ENCODE data around the gene WSB2. TPM values are rescaled to one million over a fixed set of nuclear protein-coding genes. Genes with fewer than 3 reads are reported as not detected.

Gene WSB2
- total RNA-seq, 2 donors from 2014 or later, result 60.7 to 61.7 TPM

DNA sequence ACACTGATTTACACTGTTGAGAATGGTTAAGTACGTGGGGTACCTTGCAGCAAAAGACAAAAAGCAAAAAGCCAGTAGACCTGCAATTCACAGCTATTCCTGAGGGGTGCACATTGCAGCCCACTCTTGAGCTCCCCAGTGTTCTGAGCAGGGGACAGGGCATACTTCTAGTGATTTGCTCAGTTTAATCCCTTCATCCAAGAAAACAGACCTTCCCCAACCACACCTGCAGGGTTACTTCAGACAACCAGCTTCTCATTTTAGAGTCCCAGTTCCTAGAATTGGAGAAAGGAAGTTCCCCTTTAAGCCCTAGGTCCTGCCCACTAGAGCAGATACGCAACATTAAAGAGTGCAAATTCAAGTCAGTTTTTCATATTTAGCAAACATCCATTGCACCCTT lies 3.6 kb upstream of the WSB2 start:
- Histone ChIP-seq H3K36me3 (ENCODE audit: control insufficient read depth, insufficient read depth, low read length) (peaks cover 13% of the 10 kb centered on the region), H3K27ac (ENCODE audit: low read depth, low read length) (no peak overlapping the region), H3K27me3 (ENCODE audit: control insufficient read depth, insufficient read depth, low read length, poor library complexity, severe bottlenecking) (no peaks in the 10 kb centered on the region), H3K4me1 (ENCODE audit: control insufficient read depth, insufficient read depth, low read length) (peaks cover 12% of the 10 kb centered on the region), H3K9me3 (ENCODE audit: control insufficient read depth, low read length) (no peaks in the 10 kb centered on the region), H3K4me3 (ENCODE audit: low read length) (no peak overlapping the region), H3K9ac (ENCODE audit: extremely low read depth, low read length, poor library complexity, severe bottlenecking) (no peak overlapping the region)
- Mint-ChIP-seq H3K27me3 (ENCODE audit: insufficient read depth) (no peaks in the 10 kb centered on the region), H3K4me1 (peaks cover 40% of the 10 kb centered on the region), H3K36me3 (ENCODE audit: low read depth) (peaks cover 21% of the 10 kb centered on the region), H3K4me3 (peak overlapping the region; percentile 83), H3K27ac (peak overlapping the region; percentile 88), H3K9me3 (no peaks in the 10 kb centered on the region)
- peak; percentile 71 for DNase-seq
- WGBS, 2 experiments (ENCODE audit: insufficient coverage in 1 of 2, insufficient read length in 1 of 2), result 75 to 77% methylated on average over 2 of the region's 2 CpGs
- TF ChIP-seq CTCF (conservative IDR thresholded peaks at IDR 0.05), result peak; percentile 63

- peaks cover 48% of the 10 kb centered on the region for H3K4me1 Mint-ChIP-seq
- WGBS, 2 experiments (ENCODE audit: insufficient coverage in 1 of 2, insufficient read length in 1 of 2), result 73 to 92% methylated on average over 3 to 4 of the region's 4 CpGs
- peaks cover 13% of the 10 kb centered on the region for H3K36me3 ChIP-seq (ENCODE audit: control insufficient read depth, insufficient read depth, low read length)
- H3K9ac ChIP-seq (ENCODE audit: extremely low read depth, low read length, poor library complexity, severe bottlenecking), result peak overlapping the region; percentile 11
- no peaks in the 10 kb centered on the region for H3K9me3 Mint-ChIP-seq
- peaks cover 12% of the 10 kb centered on the region for H3K4me1 ChIP-seq (ENCODE audit: control insufficient read depth, insufficient read depth, low read length)
- H3K27ac Mint-ChIP-seq, result peak overlapping the region; percentile 89
- H3K27me3 ChIP-seq (ENCODE audit: control insufficient read depth, insufficient read depth, low read length, poor library complexity, severe bottlenecking), result no peaks in the 10 kb centered on the region
- DNase-seq, result no peak
- no peak for TF ChIP-seq CTCF (conservative IDR thresholded peaks at IDR 0.05)
- H3K27me3 Mint-ChIP-seq (ENCODE audit: insufficient read depth), result no peaks in the 10 kb centered on the region
- H3K4me3 ChIP-seq (ENCODE audit: low read length), result peak overlapping the region; percentile 89
- peak overlapping the region; percentile 83 for H3K4me3 Mint-ChIP-seq
- peaks cover 21% of the 10 kb centered on the region for H3K36me3 Mint-ChIP-seq (ENCODE audit: low read depth)
- H3K9me3 ChIP-seq (ENCODE audit: control insufficient read depth, low read length), result no peaks in the 10 kb centered on the region
- H3K27ac ChIP-seq (ENCODE audit: low read depth, low read length), result peak overlapping the region; percentile 21
Measured at GRCh38 chr12:118063576-118064391, 2.8 kb upstream of the WSB2 start.

DNA sequence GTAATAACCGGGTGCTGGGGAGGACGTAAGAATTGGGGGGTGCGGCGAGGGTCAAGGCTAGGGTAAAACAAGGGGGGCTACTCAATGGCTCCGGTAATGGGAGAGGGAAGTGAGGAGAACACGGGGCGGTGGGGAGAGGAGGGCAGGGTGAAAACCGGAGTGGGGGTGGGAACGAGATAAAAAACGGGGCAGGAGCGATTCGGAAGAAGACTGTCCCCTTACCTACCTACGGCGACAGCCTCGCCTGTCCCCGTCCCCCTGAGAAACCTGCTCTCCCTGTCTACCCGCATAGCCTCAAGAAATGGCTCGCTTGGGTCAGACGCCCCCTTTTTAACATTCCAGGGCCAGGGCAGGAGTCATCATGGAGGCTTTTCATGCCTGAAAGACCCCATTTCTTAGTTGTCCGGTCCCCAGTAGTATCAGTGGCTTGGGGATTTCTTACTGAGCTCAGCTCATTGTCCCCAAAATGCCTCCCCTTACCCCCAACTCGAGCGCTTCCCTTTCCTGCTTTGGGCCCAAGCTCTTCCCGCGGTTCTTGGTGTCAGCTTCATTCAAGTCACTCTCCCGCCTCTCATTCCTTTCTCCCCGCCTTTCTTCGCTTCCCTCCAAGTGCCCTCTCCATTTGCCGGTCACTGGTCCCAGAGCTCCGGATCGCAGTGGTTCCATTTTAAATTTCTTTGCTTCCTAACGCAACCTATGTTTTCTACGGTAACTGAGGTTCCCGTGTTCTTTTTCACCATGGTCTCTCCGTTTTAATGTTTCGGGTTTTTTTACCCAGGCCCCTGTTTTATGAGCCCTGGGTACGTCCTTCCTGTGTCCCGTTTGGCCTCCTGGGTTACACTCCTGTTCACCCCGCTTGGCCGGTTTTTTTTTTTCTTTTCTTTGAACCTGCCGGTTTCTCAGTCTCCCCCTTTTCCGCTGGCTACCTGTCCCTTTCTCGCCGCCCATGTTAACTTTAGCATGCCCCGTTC lies 1.2 kb upstream of the WSB2 start:
- Histone ChIP-seq H3K27ac (ENCODE audit: low read depth, low read length) (peak overlapping the region; percentile 29), H3K4me1 (ENCODE audit: control insufficient read depth, insufficient read depth, low read length) (peaks cover 12% of the 10 kb centered on the region), H3K27me3 (ENCODE audit: control insufficient read depth, insufficient read depth, low read length, poor library complexity, severe bottlenecking) (no peaks in the 10 kb centered on the region), H3K4me3 (ENCODE audit: low read length) (peak overlapping the region; percentile 89), H3K9ac (ENCODE audit: extremely low read depth, low read length, poor library complexity, severe bottlenecking) (peak overlapping the region; percentile 83), H3K9me3 (ENCODE audit: control insufficient read depth, low read length) (no peaks in the 10 kb centered on the region), H3K36me3 (ENCODE audit: control insufficient read depth, insufficient read depth, low read length) (peaks cover 12% of the 10 kb centered on the region)
- peak overlapping the region; percentile 97 for H3K27ac Mint-ChIP-seq
- peak overlapping the region; percentile 83 for H3K4me3 Mint-ChIP-seq
- H3K4me1 Mint-ChIP-seq, result peaks cover 41% of the 10 kb centered on the region
- H3K9me3 Mint-ChIP-seq, result no peaks in the 10 kb centered on the region
- no peaks in the 10 kb centered on the region for H3K27me3 Mint-ChIP-seq (ENCODE audit: insufficient read depth)
- DNase-seq, result peak; percentile 88
- no peak for TF ChIP-seq CTCF (conservative IDR thresholded peaks at IDR 0.05)
- 2 to 3% methylated on average over 30 to 44 of the region's 44 CpGs for WGBS, 2 experiments (ENCODE audit: insufficient coverage in 1 of 2, insufficient read length in 1 of 2)
- H3K36me3 Mint-ChIP-seq (ENCODE audit: low read depth), result peaks cover 16% of the 10 kb centered on the region
